Measurements from ENCODE around the gene SPNS3.

The SPNS3 gene

GRCh38 chr17:4426499-4427208 is 7.1 kb upstream of the SPNS3 start:
- no peak for DNase-seq (ENCODE audit: low spot score)

- DNase-seq (ENCODE audit: low spot score): no peak
Observed at GRCh38 chr17:4427505-4427904, 6.2 kb upstream of the SPNS3 start.

GRCh38 chr17:4436381-4436780 is 2.6 kb downstream of the SPNS3 start:
- DNase-seq (ENCODE audit: low spot score): no peak

GRCh38 chr17:4436846-4437245 is 3.1 kb downstream of the SPNS3 start:
- DNase-seq (ENCODE audit: low spot score): no peak

- DNase-seq (ENCODE audit: low spot score): no peak
Observed at GRCh38 chr17:4438162-4438944, 4.6 kb downstream of the SPNS3 start.

- DNase-seq (ENCODE audit: low spot score): no peak
Observed at GRCh38 chr17:4440021-4440420, 6.3 kb downstream of the SPNS3 start.

- no peak for DNase-seq (ENCODE audit: low spot score)
Observed at GRCh38 chr17:4440690-4441686, 7.2 kb downstream of the SPNS3 start.

- no peak for DNase-seq (ENCODE audit: low spot score)
Observed at GRCh38 chr17:4442582-4442981, 8.8 kb downstream of the SPNS3 start.

GRCh38 chr17:4443476-4443875 is 9.7 kb downstream of the SPNS3 start:
- DNase-seq (ENCODE audit: low spot score): no peak

GRCh38 chr17:4444782-4445473 is 11.2 kb downstream of the SPNS3 start:
- DNase-seq (ENCODE audit: low spot score): no peak

GRCh38 chr17:4445731-4446130 is 12.0 kb downstream of the SPNS3 start:
- DNase-seq (ENCODE audit: low spot score): no peak

- no peak for DNase-seq (ENCODE audit: low spot score)
Observed at GRCh38 chr17:4446326-4447071, 12.8 kb downstream of the SPNS3 start.

- DNase-seq (ENCODE audit: low spot score): peak; percentile 51
Observed at GRCh38 chr17:4448197-4448980, 14.6 kb downstream of the SPNS3 start.

- no peak for DNase-seq (ENCODE audit: low spot score)
Observed at GRCh38 chr17:4449736-4450135, 16.0 kb downstream of the SPNS3 start.

GRCh38 chr17:4450710-4451316 is 17.1 kb downstream of the SPNS3 start:
- DNase-seq (ENCODE audit: low spot score): no peak

GRCh38 chr17:4453812-4454591 is 20.3 kb downstream of the SPNS3 start:
- DNase-seq (ENCODE audit: low spot score): no peak

- no peak for DNase-seq (ENCODE audit: low spot score)
Observed at GRCh38 chr17:4460661-4461060, 26.9 kb downstream of the SPNS3 start.

- DNase-seq (ENCODE audit: low spot score): no peak
Observed at GRCh38 chr17:4463818-4464476, 30.2 kb downstream of the SPNS3 start.
